Mesenchymal stem cell (in vitro differentiated cells and primary cell): Measurements from ENCODE around the gene DLK2.

ENCODE experiments used
- DNase-seq: peaks from one replicate; pipeline ENCODE4 v3.0.0-alpha.2; 2013
- H2AFZ ChIP-seq: one replicate; pipeline ENCODE4 v1.6.1; 2013; ENCODE audit warnings: low read depth, mild to moderate bottlenecking, control low read depth, inconsistent platforms, low read length, moderate library complexity
- H2AK5ac ChIP-seq: 2 replicates; pipeline ENCODE4 v1.6.1; 2013; ENCODE audit warnings: low read length, moderate library complexity, mild to moderate bottlenecking, inconsistent platforms; ENCODE audit not compliant: severe bottlenecking
- H2BK120ac ChIP-seq: one replicate; pipeline ENCODE4 v1.6.1; 2013; ENCODE audit warnings: low read depth, mild to moderate bottlenecking, inconsistent platforms, low read length, moderate library complexity
- H2BK12ac ChIP-seq, 2 experiments: one replicate each; pipeline ENCODE4 v1.6.1; 2013; ENCODE audit warnings: inconsistent platforms in 2 of 2, low read length in 2 of 2, mild to moderate bottlenecking in 2 of 2, moderate library complexity in 2 of 2, control low read depth in 1 of 2
- H2BK15ac ChIP-seq: one replicate; pipeline ENCODE4 v1.6.1; 2013; ENCODE audit warnings: mild to moderate bottlenecking, low read depth, inconsistent platforms; ENCODE audit not compliant: poor library complexity, severe bottlenecking
- H2BK5ac ChIP-seq: 2 replicates; pipeline ENCODE4 v1.6.1; 2013; ENCODE audit warnings: low read depth, mild to moderate bottlenecking, low read length, control low read depth, inconsistent platforms; ENCODE audit not compliant: poor library complexity, severe bottlenecking
- H3K14ac ChIP-seq, 2 experiments: one replicate each; pipeline ENCODE4 v1.6.1; 2013; ENCODE audit warnings: inconsistent platforms in 2 of 2, low read length in 2 of 2, control low read depth in 1 of 2, mild to moderate bottlenecking in 1 of 2, moderate library complexity in 1 of 2
- H3K18ac ChIP-seq, 2 experiments: one replicate each; pipeline ENCODE4 v1.6.1; 2013; ENCODE audit warnings: inconsistent platforms in 2 of 2, low read length in 2 of 2, control low read depth in 1 of 2, low read depth in 1 of 2, mild to moderate bottlenecking in 1 of 2
- H3K23ac ChIP-seq, 2 experiments: one replicate each; pipeline ENCODE4 v1.6.1; 2013; ENCODE audit warnings: inconsistent platforms in 2 of 2, low read length in 2 of 2, mild to moderate bottlenecking in 2 of 2, moderate library complexity in 2 of 2, control low read depth in 1 of 2
- H3K27ac ChIP-seq: 2 replicates; pipeline ENCODE4 v1.5.1; 2013; ENCODE audit warnings: mild to moderate bottlenecking, moderate library complexity, low read length, control low read depth, inconsistent platforms; ENCODE audit not compliant: poor library complexity, severe bottlenecking
- H3K27me3 ChIP-seq, 2 experiments: 2 replicates each; pipeline versions ENCODE4 v1.6.1 to v1.7.0; 2013; ENCODE audit warnings: low read length in 2 of 2, mild to moderate bottlenecking in 2 of 2, moderate library complexity in 2 of 2, control low read depth in 1 of 2, inconsistent platforms in 1 of 2; ENCODE audit not compliant: control insufficient read depth in 1 of 2, insufficient read depth in 1 of 2
- H3K36me3 ChIP-seq, 2 experiments: 2 replicates each; pipeline versions ENCODE4 v1.6.1 to v1.7.0; 2013; ENCODE audit warnings: low read length in 2 of 2, control low read depth in 1 of 2, inconsistent platforms in 1 of 2, low read depth in 1 of 2, mild to moderate bottlenecking in 1 of 2; ENCODE audit not compliant: insufficient read depth in 2 of 2, control insufficient read depth in 1 of 2
- H3K4ac ChIP-seq, 2 experiments: one replicate each; pipeline ENCODE4 v1.6.1; 2013; ENCODE audit warnings: inconsistent platforms in 2 of 2, low read length in 2 of 2, mild to moderate bottlenecking in 2 of 2, moderate library complexity in 2 of 2, control low read depth in 1 of 2, low read depth in 1 of 2
- H3K4me1 ChIP-seq: 2 replicates; pipeline ENCODE4 v1.6.1; 2013; ENCODE audit warnings: low read depth, low read length, control low read depth; ENCODE audit not compliant: control insufficient read depth, insufficient read depth
- H3K4me2 ChIP-seq: 2 replicates; pipeline ENCODE4 v1.6.1; 2013; ENCODE audit warnings: low read length, mild to moderate bottlenecking, inconsistent platforms; ENCODE audit not compliant: poor library complexity, severe bottlenecking
- H3K4me3 ChIP-seq, 2 experiments: 2 replicates each; pipeline versions ENCODE4 v1.5.1 to v1.7.0; 2013; ENCODE audit warnings: low read length in 2 of 2, mild to moderate bottlenecking in 2 of 2, control low read depth in 1 of 2, low read depth in 1 of 2; ENCODE audit not compliant: insufficient read depth in 1 of 2
- H3K79me1 ChIP-seq: replicated peaks from 2 replicates; pipeline ENCODE4 v1.6.1; 2013; ENCODE audit warnings: mild to moderate bottlenecking, control low read depth, low read length, inconsistent platforms; ENCODE audit not compliant: poor library complexity, severe bottlenecking
- H3K9ac ChIP-seq: 2 replicates; pipeline ENCODE4 v1.7.0; 2013; ENCODE audit warnings: mild to moderate bottlenecking, low read length, moderate library complexity
- H3K9me3 ChIP-seq: 2 replicates; pipeline ENCODE4 v1.7.0; 2013; ENCODE audit warnings: mild to moderate bottlenecking, low read length; ENCODE audit not compliant: control insufficient read depth
- H4K8ac ChIP-seq: one replicate; pipeline ENCODE4 v1.6.1; 2013; ENCODE audit warnings: inconsistent platforms, mild to moderate bottlenecking, low read length, moderate library complexity
- H4K91ac ChIP-seq: one replicate; pipeline ENCODE4 v1.6.1; 2013; ENCODE audit warnings: mild to moderate bottlenecking, low read length, inconsistent platforms
- WGBS: methylation state at CpG from one replicate; pipeline ENCODE4 v1.1.7; 2013; ENCODE audit warnings: mixed read lengths; 5-methylcytosine and 5-hydroxymethylcytosine counted together

DLK2 gene

GRCh38 chr6:43437700-43438099 is 17.6 kb downstream of the DLK2 start:
- DNase-seq = no peak
- no peak overlapping the region for H3K4ac ChIP-seq
- no peaks in the 10 kb centered on the region for H3K27me3 ChIP-seq
- no peak overlapping the region for H2BK15ac ChIP-seq
- peaks cover 4% of the 10 kb centered on the region for H3K79me1 ChIP-seq
- H3K4me2 ChIP-seq = no peak overlapping the region
- no peak overlapping the region for H2AK5ac ChIP-seq
- no peak overlapping the region for H4K91ac ChIP-seq
- no peak overlapping the region for H2BK12ac ChIP-seq
- WGBS = 100% methylated on average over 2 of the region's 4 CpGs
- no peaks in the 10 kb centered on the region for H3K9me3 ChIP-seq
- no peak overlapping the region for H3K4me3 ChIP-seq
- H3K4me1 ChIP-seq = peaks cover 10% of the 10 kb centered on the region
- peak overlapping the region in 1 of 2 experiments; percentile 77 for H3K23ac ChIP-seq
- H3K9ac ChIP-seq = no peak overlapping the region
- H3K36me3 ChIP-seq = peaks cover 55 to 81% of the 10 kb centered on the region in 2 experiments
- no peak overlapping the region for H2AFZ ChIP-seq
- H2BK5ac ChIP-seq = no peak overlapping the region
- no peak overlapping the region for H3K27ac ChIP-seq
- H2BK120ac ChIP-seq = no peak overlapping the region
- H3K14ac ChIP-seq = no peak overlapping the region
- H3K18ac ChIP-seq = no peak overlapping the region
- no peak overlapping the region for H4K8ac ChIP-seq

GRCh38 chr6:43436577-43437282 is 18.6 kb downstream of the DLK2 start:
- H2BK12ac ChIP-seq = no peak overlapping the region
- DNase-seq = peak; percentile 41
- 61% methylated on average over 5 of the region's 5 CpGs for WGBS

GRCh38 chr6:43435682-43436437 is 19.5 kb downstream of the DLK2 start:
- Histone ChIP-seq H2AK5ac (peak overlapping the region; percentile 13), H2BK120ac (no peak overlapping the region), H4K91ac (no peak overlapping the region), H3K14ac (no peak overlapping the region), H4K8ac (peak overlapping the region; percentile 33), H3K27ac (no peak overlapping the region), H3K27me3 (no peaks in the 10 kb centered on the region), H3K79me1 (peaks cover 14% of the 10 kb centered on the region), H3K4me3 (peak overlapping the region in 1 of 2 experiments; percentile 24), H3K9me3 (no peaks in the 10 kb centered on the region), H3K4ac (no peak overlapping the region), H3K36me3 (peaks cover 55 to 79% of the 10 kb centered on the region in 2 experiments), H3K23ac (no peak overlapping the region), H2BK12ac (no peak overlapping the region), H3K4me1 (peaks cover 16% of the 10 kb centered on the region), H3K18ac (no peak overlapping the region), H2AFZ (no peak overlapping the region), H3K9ac (peak overlapping the region; percentile 61), H2BK15ac (no peak overlapping the region), H2BK5ac (no peak overlapping the region), H3K4me2 (no peak overlapping the region)
- no peak for DNase-seq
- WGBS = 96% methylated on average over 7 of the region's 9 CpGs

More at GRCh38 chr6:43436577-43437282, 18.6 kb downstream of the DLK2 start:
- Histone ChIP-seq H2AK5ac (no peak overlapping the region), H3K14ac (no peak overlapping the region), H2BK5ac (no peak overlapping the region), H3K18ac (peak overlapping the region in 1 of 2 experiments; percentile 49), H3K23ac (no peak overlapping the region), H3K9me3 (no peaks in the 10 kb centered on the region), H3K9ac (peak overlapping the region; percentile 61), H3K27me3 (no peaks in the 10 kb centered on the region), H2BK120ac (no peak overlapping the region), H2AFZ (no peak overlapping the region), H4K91ac (no peak overlapping the region), H3K4me3 (peak overlapping the region in 1 of 2 experiments; percentile 25), H3K36me3 (peaks cover 54 to 81% of the 10 kb centered on the region in 2 experiments), H3K4me2 (no peak overlapping the region), H3K79me1 (peaks cover 12% of the 10 kb centered on the region), H3K27ac (peak overlapping the region; percentile 9), H3K4ac (no peak overlapping the region), H4K8ac (no peak overlapping the region), H2BK15ac (no peak overlapping the region), H3K4me1 (peaks cover 16% of the 10 kb centered on the region)

- Histone ChIP-seq H2BK120ac (no peak overlapping the region), H3K27me3 (no peaks in the 10 kb centered on the region), H2BK12ac (no peak overlapping the region), H3K9me3 (no peaks in the 10 kb centered on the region), H3K4me2 (no peak overlapping the region), H4K8ac (no peak overlapping the region), H3K9ac (no peak overlapping the region), H3K4me3 (no peak overlapping the region), H3K23ac (no peak overlapping the region), H2AK5ac (no peak overlapping the region), H3K36me3 (peaks cover 48 to 73% of the 10 kb centered on the region in 2 experiments), H3K4me1 (peaks cover 16% of the 10 kb centered on the region), H3K79me1 (peaks cover 17% of the 10 kb centered on the region), H3K18ac (no peak overlapping the region), H4K91ac (no peak overlapping the region), H3K14ac (no peak overlapping the region), H2AFZ (no peak overlapping the region), H2BK5ac (no peak overlapping the region), H3K27ac (no peak overlapping the region), H2BK15ac (no peak overlapping the region), H3K4ac (no peak overlapping the region)
- DNase-seq = no peak
- WGBS = 100% methylated on average over 3 of the region's 4 CpGs
Observed at GRCh38 chr6:43434943-43435342, 20.4 kb downstream of the DLK2 start.
